Bronchial epithelial cell (primary cell): ENCODE data around the gene UTP4. TPM values are rescaled to one million over a fixed set of nuclear protein-coding genes. Genes with fewer than 3 reads are reported as not detected.

Experiments used
- DNase-seq: peaks from one replicate; pipeline ENCODE4 v3.0.0-alpha.2; 2010; ENCODE audit warnings: low read depth
- FAIRE-seq: peaks from 2 replicates; lab custom pipeline; 2011; peaks lifted over from hg19 to GRCh38; lab: Jason Lieb, UNC
- H3K27me3 ChIP-seq: 2 replicates; pipeline ENCODE4 v1.5.1; 2011; ENCODE audit warnings: low read length; ENCODE audit not compliant: control insufficient read depth, insufficient read depth
- H3K36me3 ChIP-seq: 2 replicates; pipeline ENCODE4 v1.5.1; 2011; ENCODE audit warnings: low read length; ENCODE audit not compliant: control insufficient read depth, insufficient read depth
- H3K4me3 ChIP-seq: 2 replicates; pipeline ENCODE4 v1.5.1; 2011; ENCODE audit warnings: mild to moderate bottlenecking, low read depth, low read length, control low read depth
- CTCF ChIP-seq: IDR thresholded peaks from 2 replicates; pipeline ENCODE4 v1.5.1; 2011; ENCODE audit warnings: mild to moderate bottlenecking, moderate library complexity, low read length, control low read depth, inconsistent platforms; ENCODE audit not compliant: insufficient read depth, severe bottlenecking
- total RNA-seq: library from RNA; depleted of rRNA; stranded (reverse); fragments of >200 nt; gene quantifications from 2 replicates; pipeline ENCODE4 v1.2.1, GENCODE V29; 2014

The UTP4 gene
- total RNA-seq, 1 donor from 2014 or later = 21.9 TPM

- no peaks in the 10 kb centered on the region for H3K27me3 ChIP-seq
- H3K4me3 ChIP-seq = no peak overlapping the region
- FAIRE-seq (no peak), DNase-seq (no peak)
- no peak for TF ChIP-seq CTCF
- no peaks in the 10 kb centered on the region for H3K36me3 ChIP-seq
Measured at GRCh38 chr16:69193855-69194254, 61.4 kb downstream of the UTP4 start.

- no peak for FAIRE-seq
- Histone ChIP-seq H3K4me3 (no peak overlapping the region), H3K36me3 (no peaks in the 10 kb centered on the region), H3K27me3 (no peaks in the 10 kb centered on the region)
- no peak for TF ChIP-seq CTCF
- DNase-seq = no peak
Measured at GRCh38 chr16:69194488-69194887, 62.0 kb downstream of the UTP4 start.

GRCh38 chr16:69195369-69196029, 63.0 kb downstream of the UTP4 start:
- Histone ChIP-seq H3K27me3 (no peaks in the 10 kb centered on the region), H3K36me3 (no peaks in the 10 kb centered on the region), H3K4me3 (no peak overlapping the region)
- FAIRE-seq = no peak
- DNase-seq = no peak
- no peak for TF ChIP-seq CTCF

GRCh38 chr16:69197573-69197972, 65.1 kb downstream of the UTP4 start:
- Histone ChIP-seq H3K36me3 (no peaks in the 10 kb centered on the region), H3K27me3 (no peaks in the 10 kb centered on the region), H3K4me3 (no peak overlapping the region)
- DNase-seq (no peak), FAIRE-seq (no peak)
- TF ChIP-seq CTCF = no peak

- DNase-seq = peak; percentile 96
- no peak for FAIRE-seq
- Histone ChIP-seq H3K36me3 (no peaks in the 10 kb centered on the region), H3K27me3 (no peaks in the 10 kb centered on the region), H3K4me3 (no peak overlapping the region)
- no peak for TF ChIP-seq CTCF
Measured at GRCh38 chr16:69199382-69199781, 66.9 kb downstream of the UTP4 start.

GRCh38 chr16:69201291-69201690, 68.8 kb downstream of the UTP4 start:
- DNase-seq = no peak
- TF ChIP-seq CTCF = no peak
- no peaks in the 10 kb centered on the region for H3K27me3 ChIP-seq
- H3K4me3 ChIP-seq = no peak overlapping the region
- FAIRE-seq = no peak
- no peaks in the 10 kb centered on the region for H3K36me3 ChIP-seq
